ENCODE data around the gene CSNK1G2.

- TF ChIP-seq, protein P1, sequence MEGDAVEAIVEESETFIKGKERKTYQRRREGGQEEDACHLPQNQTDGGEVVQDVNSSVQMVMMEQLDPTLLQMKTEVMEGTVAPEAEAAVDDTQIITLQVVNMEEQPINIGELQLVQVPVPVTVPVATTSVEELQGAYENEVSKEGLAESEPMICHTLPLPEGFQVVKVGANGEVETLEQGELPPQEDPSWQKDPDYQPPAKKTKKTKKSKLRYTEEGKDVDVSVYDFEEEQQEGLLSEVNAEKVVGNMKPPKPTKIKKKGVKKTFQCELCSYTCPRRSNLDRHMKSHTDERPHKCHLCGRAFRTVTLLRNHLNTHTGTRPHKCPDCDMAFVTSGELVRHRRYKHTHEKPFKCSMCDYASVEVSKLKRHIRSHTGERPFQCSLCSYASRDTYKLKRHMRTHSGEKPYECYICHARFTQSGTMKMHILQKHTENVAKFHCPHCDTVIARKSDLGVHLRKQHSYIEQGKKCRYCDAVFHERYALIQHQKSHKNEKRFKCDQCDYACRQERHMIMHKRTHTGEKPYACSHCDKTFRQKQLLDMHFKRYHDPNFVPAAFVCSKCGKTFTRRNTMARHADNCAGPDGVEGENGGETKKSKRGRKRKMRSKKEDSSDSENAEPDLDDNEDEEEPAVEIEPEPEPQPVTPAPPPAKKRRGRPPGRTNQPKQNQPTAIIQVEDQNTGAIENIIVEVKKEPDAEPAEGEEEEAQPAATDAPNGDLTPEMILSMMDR (IDR thresholded peaks at IDR 0.05), result no peak
- no peak for TF ChIP-seq EP300 (IDR thresholded peaks at IDR 0.05; ENCODE audit: low read depth)
Observed at GRCh38 chr19:1992759-1993260, 51.8 kb downstream of the CSNK1G2 start.
